Transverse colon (tissue), 4 donors: Measurements from ENCODE around the gene ZRANB3. TPM values are rescaled to one million over a fixed set of nuclear protein-coding genes. Genes with fewer than 3 reads are reported as not detected.
"Not testable (repeated sequence)": the region's sequence is repeated elsewhere in the genome, so short reads cannot be mapped to it uniquely, and the experiment has no call there.

Experiments
- DNase-seq: peaks from one replicate; pipeline ENCODE4 v3.0.0-alpha.2; 2019
- H3K27ac ChIP-seq, 4 donors: fragments of 200-600 bp; sonication (generic); 2 replicates each; pipeline ENCODE4 v1.5.1; 2016 to 2018; ENCODE audit warnings: inconsistent platforms in 4 of 4
- H3K27me3 ChIP-seq: fragments of 200-600 bp; sonication (generic); 2 replicates; pipeline ENCODE4 v1.5.1; 2017; ENCODE audit warnings: inconsistent platforms
- H3K36me3 ChIP-seq, 4 donors: fragments of 200-600 bp; sonication (generic); 2 replicates each; pipeline ENCODE4 v1.5.1; 2017 to 2019; ENCODE audit warnings: inconsistent platforms in 4 of 4
- H3K4me1 ChIP-seq, 4 donors: fragments of 200-600 bp; sonication (generic); 2 replicates each; pipeline ENCODE4 v1.5.1; 2017 to 2020; ENCODE audit warnings: inconsistent platforms in 4 of 4
- H3K4me3 ChIP-seq, 4 donors: fragments of 200-600 bp; sonication (generic); 1 replicate in 1 of 4; 2 replicates in 3 of 4; pipeline versions ENCODE4 v1.5.1 to v1.6.1; 2017 to 2019; ENCODE audit warnings: inconsistent platforms in 4 of 4
- H3K9me3 ChIP-seq, 2 donors: fragments of 200-600 bp; sonication (generic); 2 replicates each; pipeline ENCODE4 v1.5.1; 2017 to 2019; ENCODE audit warnings: inconsistent platforms in 2 of 2
- EP300 ChIP-seq: sonication (generic); formaldehyde crosslinking; IDR thresholded peaks from one replicate; pipeline ENCODE4 v1.6.1; 2017; ENCODE audit warnings: antibody characterized with exemption, low read depth
- POLR2A ChIP-seq: fragments of 450-650 bp; IDR thresholded peaks from one replicate; pipeline ENCODE4 v1.6.1; 2016; ENCODE audit warnings: antibody characterized with exemption, mild to moderate bottlenecking, moderate library complexity
- POLR2AphosphoS5 ChIP-seq, 3 donors: sonication (generic); formaldehyde crosslinking; IDR thresholded peaks; one replicate each; pipeline ENCODE4 v1.6.1; 2016; ENCODE audit warnings: antibody characterized with exemption in 3 of 3
- WGBS, 2 donors: methylation state at CpG; one replicate each; pipeline ENCODE4 v1.1.5; 2018; ENCODE audit warnings: low coverage in 1 of 2; 5-methylcytosine and 5-hydroxymethylcytosine counted together
- in situ Hi-C, 4 donors: fragments of 200-750 bp; cut with MboI; loops; one replicate each; pipeline versions ENCODE4 v1.15.0 to v1.15.1; 2017; ENCODE audit warnings: low sequenced_read_pairs in 3 of 4, low pct_ligation_motif_present in 1 of 4, low pct_unique_long_range_greater_than_20kb in 1 of 4
- intact Hi-C: fragments of 100-400 bp; cut with DNase I; formaldehyde crosslinking; loops from one replicate; pipeline ENCODE4 v1.15.1; 2023; ENCODE audit warnings: low total_unique reads
- total RNA-seq, 4 donors: library from RNA; depleted of rRNA; stranded (reverse); fragments of >200 nt; gene quantifications; one replicate each; pipeline ENCODE4 v1.1.0, GENCODE V29; 2016
- TF ChIP-seq, protein P1 (sequence below), 5 experiments: fragments of 200-600 bp in 3 of 5; fragments of 450-650 bp in 2 of 5; sonication (generic) in 3 of 5; IDR thresholded peaks; 1 replicate in 2 of 5; 2 replicates in 3 of 5; pipeline ENCODE4 v1.5.1; 2016 to 2017; ENCODE audit warnings: antibody characterized with exemption in 5 of 5, inconsistent platforms in 3 of 5, mild to moderate bottlenecking in 2 of 5, moderate library complexity in 1 of 5

ZRANB3 gene
- total RNA-seq, 4 donors from 2014 or later, result 0.37 to 3.0 (median 1.6) TPM

DNA sequence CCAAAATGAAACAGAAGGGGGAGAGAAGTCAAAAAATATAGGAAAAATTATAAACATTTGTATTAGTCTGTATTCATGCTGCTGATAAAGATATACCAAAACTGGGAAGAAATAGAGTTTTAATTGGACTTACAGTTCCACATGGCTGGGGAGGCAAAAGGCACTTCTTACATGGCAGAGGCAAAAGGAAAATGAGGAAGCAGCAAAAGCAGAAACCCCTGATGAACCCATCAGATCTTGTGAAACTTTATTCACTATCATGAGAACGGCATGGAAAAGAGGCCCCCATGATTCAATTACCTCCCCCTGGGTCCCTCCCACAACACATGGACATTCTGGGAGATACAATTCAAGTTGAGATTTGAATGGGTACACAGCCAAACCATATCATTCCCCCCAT lies 79.1 kb downstream of the ZRANB3 start:
- H3K4me3 ChIP-seq, result no peak overlapping the region
- no peak for TF ChIP-seq POLR2A
- TF ChIP-seq, protein P1, sequence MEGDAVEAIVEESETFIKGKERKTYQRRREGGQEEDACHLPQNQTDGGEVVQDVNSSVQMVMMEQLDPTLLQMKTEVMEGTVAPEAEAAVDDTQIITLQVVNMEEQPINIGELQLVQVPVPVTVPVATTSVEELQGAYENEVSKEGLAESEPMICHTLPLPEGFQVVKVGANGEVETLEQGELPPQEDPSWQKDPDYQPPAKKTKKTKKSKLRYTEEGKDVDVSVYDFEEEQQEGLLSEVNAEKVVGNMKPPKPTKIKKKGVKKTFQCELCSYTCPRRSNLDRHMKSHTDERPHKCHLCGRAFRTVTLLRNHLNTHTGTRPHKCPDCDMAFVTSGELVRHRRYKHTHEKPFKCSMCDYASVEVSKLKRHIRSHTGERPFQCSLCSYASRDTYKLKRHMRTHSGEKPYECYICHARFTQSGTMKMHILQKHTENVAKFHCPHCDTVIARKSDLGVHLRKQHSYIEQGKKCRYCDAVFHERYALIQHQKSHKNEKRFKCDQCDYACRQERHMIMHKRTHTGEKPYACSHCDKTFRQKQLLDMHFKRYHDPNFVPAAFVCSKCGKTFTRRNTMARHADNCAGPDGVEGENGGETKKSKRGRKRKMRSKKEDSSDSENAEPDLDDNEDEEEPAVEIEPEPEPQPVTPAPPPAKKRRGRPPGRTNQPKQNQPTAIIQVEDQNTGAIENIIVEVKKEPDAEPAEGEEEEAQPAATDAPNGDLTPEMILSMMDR (IDR thresholded peaks at IDR 0.05), result no peak
- no peak for TF ChIP-seq EP300
- no peak for TF ChIP-seq POLR2AphosphoS5 (IDR thresholded peaks at IDR 0.05)
- no peaks in the 10 kb centered on the region for H3K4me1 ChIP-seq
- H3K9me3 ChIP-seq, result peaks cover 6 to 14% of the 10 kb centered on the region in 2 donors
- WGBS, 2 donors, result 94 to 100% methylated on average over 1 of the region's 1 CpG
- H3K36me3 ChIP-seq, result no peaks in the 10 kb centered on the region
- in situ Hi-C loops, result no loop called here
- intact Hi-C loops, result no loop called here
- no peaks in the 10 kb centered on the region for H3K27me3 ChIP-seq
- no peak overlapping the region for H3K27ac ChIP-seq
- no peak for DNase-seq

DNA sequence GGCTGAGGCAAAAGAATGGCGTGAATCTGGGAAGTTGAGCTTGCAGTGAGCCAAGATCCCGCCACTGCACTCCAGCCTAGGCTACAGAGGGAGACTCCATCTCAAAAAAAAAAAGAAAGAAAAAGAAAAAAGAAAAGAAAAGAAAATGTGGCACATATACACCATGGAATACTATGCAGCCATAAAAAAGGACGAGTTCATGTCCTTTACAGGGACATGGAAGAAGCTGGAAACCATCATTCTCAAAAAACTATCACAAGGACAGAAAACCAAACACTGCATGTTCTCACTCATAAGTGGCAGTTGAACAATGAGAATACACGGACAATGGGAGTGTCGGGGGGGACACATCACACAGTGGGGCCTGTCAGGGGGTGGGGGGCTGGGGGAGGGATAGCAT lies 88.0 kb downstream of the ZRANB3 start:
- intact Hi-C loops, H3K27ac ChIP-seq, in situ Hi-C loops, DNase-seq, H3K27me3 ChIP-seq, H3K4me1 ChIP-seq, H3K9me3 ChIP-seq, H3K4me3 ChIP-seq, H3K36me3 ChIP-seq: not testable (repeated sequence)
- 87 to 100% methylated on average over 3 to 5 of the region's 5 CpGs for WGBS, 2 donors

DNA sequence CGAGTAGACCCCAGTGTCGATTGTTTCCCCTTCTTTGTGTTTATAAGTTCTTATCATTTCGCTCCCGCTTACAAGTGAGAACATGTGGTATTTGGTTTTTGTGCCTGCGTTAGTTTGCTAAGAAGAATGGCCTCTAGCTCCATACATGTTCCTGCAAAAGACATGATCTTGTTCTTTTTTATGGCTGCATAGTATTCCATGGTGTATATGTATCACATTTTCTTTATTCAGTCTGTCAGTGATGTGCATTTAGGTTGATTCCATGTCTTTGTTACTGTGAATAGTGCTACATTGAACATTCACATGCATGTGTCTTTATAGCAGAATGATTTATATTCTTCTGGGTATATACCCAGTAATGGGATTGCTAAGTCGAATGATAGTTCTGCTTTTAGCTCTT lies 95.9 kb downstream of the ZRANB3 start:
- WGBS, 2 donors, result 95 to 98% methylated on average over 5 to 6 of the region's 6 CpGs
- H3K27ac ChIP-seq, H3K4me3 ChIP-seq, H3K9me3 ChIP-seq, DNase-seq, in situ Hi-C loops, H3K27me3 ChIP-seq, intact Hi-C loops, H3K4me1 ChIP-seq, H3K36me3 ChIP-seq: not testable (repeated sequence)

DNA sequence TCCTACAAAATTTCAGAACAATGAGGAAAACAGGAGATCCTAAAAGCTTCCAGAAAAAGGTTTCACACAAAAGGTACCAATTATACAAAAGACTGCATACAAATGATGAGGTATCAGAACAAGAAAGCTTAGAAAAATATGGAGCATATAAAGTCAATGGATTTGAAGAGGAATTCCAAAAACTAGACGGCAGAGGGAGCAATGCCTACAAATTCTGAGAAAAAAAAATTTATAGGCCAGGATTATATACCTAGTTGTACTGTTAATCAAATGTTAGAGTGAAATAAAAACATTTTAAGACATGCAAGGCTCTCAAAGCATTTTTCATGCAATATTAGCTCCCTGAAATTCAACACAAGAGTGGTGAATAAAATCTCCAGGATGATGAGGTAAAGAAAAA lies 106.2 kb downstream of the ZRANB3 start:
- in situ Hi-C loops (no loop called here), intact Hi-C loops (no loop called here)
- Histone ChIP-seq H3K36me3 (no peaks in the 10 kb centered on the region), H3K27ac (no peak overlapping the region), H3K4me1 (no peaks in the 10 kb centered on the region), H3K27me3 (no peaks in the 10 kb centered on the region), H3K4me3 (no peak overlapping the region), H3K9me3 (peaks cover 8 to 9% of the 10 kb centered on the region in 2 donors)
- TF ChIP-seq POLR2AphosphoS5 (IDR thresholded peaks at IDR 0.05) (no peak), POLR2A (no peak), EP300 (no peak)
- TF ChIP-seq, protein P1 (IDR thresholded peaks at IDR 0.05), result no peak
- WGBS, 2 donors, result 94% methylated on average over 1 of the region's 1 CpG; no CpG with 5 or more reads in 1 of the 2 donors
- DNase-seq, result no peak

DNA sequence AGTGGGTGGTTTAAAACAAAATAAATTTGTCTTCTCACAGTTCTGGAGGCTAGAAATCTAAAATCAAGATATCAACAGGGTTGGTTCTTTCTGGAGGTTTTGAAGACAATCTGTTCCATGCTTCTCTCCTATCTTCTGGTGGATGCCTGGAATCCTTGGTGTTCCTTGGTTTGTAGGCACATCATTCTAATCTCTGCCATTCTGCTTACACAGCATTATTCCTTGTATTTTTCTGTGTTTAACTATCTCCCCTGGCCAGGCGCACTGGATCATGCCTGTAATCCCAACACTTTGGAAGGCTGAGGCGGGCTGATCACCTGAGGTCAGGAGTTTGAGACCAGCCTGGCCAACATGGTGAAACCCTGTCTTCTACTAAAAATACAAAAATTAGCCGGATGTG lies 108.1 kb downstream of the ZRANB3 start:
- H3K4me1 ChIP-seq, result no peaks in the 10 kb centered on the region
- WGBS, 2 donors, result 100% methylated on average over 3 of the region's 3 CpGs
- no peaks in the 10 kb centered on the region for H3K36me3 ChIP-seq
- H3K27ac ChIP-seq, result no peak overlapping the region
- peaks cover 3 to 9% of the 10 kb centered on the region in 2 donors for H3K9me3 ChIP-seq
- no peak for DNase-seq
- TF ChIP-seq EP300, result no peak
- in situ Hi-C loops (no loop called here), intact Hi-C loops (no loop called here)
- no peaks in the 10 kb centered on the region for H3K27me3 ChIP-seq
- no peak overlapping the region for H3K4me3 ChIP-seq

DNA sequence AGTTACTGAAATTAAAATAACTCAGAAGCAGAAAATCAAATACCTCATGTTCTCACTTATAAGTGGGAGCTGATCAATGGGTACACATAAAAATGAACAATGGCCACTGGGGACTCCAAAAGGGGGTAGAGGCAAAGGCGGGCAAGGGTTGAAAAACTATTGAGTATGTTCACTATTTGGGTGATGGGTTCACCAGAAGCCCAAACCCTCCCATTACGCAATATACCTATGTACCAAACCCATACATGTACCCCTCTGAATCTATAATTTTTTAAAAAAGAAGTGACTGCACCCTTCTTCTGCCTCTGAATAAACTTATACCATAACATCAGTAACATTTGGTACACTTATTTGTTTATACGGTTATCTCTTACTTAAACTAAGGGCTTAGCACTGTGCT lies 119.4 kb downstream of the ZRANB3 start:
- intact Hi-C loops, result no loop called here
- no peaks in the 10 kb centered on the region for H3K27me3 ChIP-seq
- no peak overlapping the region for H3K27ac ChIP-seq
- 93 to 96% methylated on average over 3 of the region's 3 CpGs for WGBS, 2 donors
- no peaks in the 10 kb centered on the region for H3K9me3 ChIP-seq
- no peak for DNase-seq
- TF ChIP-seq POLR2AphosphoS5 (IDR thresholded peaks at IDR 0.05) (no peak), EP300 (no peak), POLR2A (no peak)
- TF ChIP-seq, protein P1 (IDR thresholded peaks at IDR 0.05), result no peak
- no peak overlapping the region for H3K4me3 ChIP-seq
- H3K36me3 ChIP-seq, result no peaks in the 10 kb centered on the region
- H3K4me1 ChIP-seq, result no peaks in the 10 kb centered on the region
- in situ Hi-C loops, result no loop called here
